NCI-H2227 (cell line): ENCODE results near the gene INSC.

Source experiments
- DNase-seq: peaks from one replicate; lab custom pipeline; 2025; ENCODE audit not compliant: unreplicated experiment; lab: John Stamatoyannopoulos, UW

Gene INSC

GRCh38 chr11:15146271-15147003, 31.7 kb downstream of the INSC start:
- DNase-seq: no peak

- DNase-seq: no peak
Measured at GRCh38 chr11:15148169-15148568, 33.4 kb downstream of the INSC start.

- no peak for DNase-seq
Measured at GRCh38 chr11:15149050-15149449, 34.3 kb downstream of the INSC start.

GRCh38 chr11:15150507-15150906, 35.8 kb downstream of the INSC start:
- no peak for DNase-seq

GRCh38 chr11:15153231-15153630, 38.5 kb downstream of the INSC start:
- no peak for DNase-seq

GRCh38 chr11:15157181-15157580, 42.5 kb downstream of the INSC start:
- DNase-seq: no peak

GRCh38 chr11:15157606-15158137, 42.9 kb downstream of the INSC start:
- peak; percentile 47 for DNase-seq

GRCh38 chr11:15158351-15159015, 43.8 kb downstream of the INSC start:
- DNase-seq: no peak

- no peak for DNase-seq
Measured at GRCh38 chr11:15159085-15159484, 44.4 kb downstream of the INSC start.

- no peak for DNase-seq
Measured at GRCh38 chr11:15161790-15162189, 47.1 kb downstream of the INSC start.

- DNase-seq: no peak
Measured at GRCh38 chr11:15163136-15163535, 48.4 kb downstream of the INSC start.

- DNase-seq: no peak
Measured at GRCh38 chr11:15166204-15166603, 51.5 kb downstream of the INSC start.

GRCh38 chr11:15169815-15170551, 55.3 kb downstream of the INSC start:
- no peak for DNase-seq

- DNase-seq: no peak
Measured at GRCh38 chr11:15170698-15171097, 56.0 kb downstream of the INSC start.

- DNase-seq: no peak
Measured at GRCh38 chr11:15171956-15172355, 57.2 kb downstream of the INSC start.

- no peak for DNase-seq
Measured at GRCh38 chr11:15175831-15176230, 61.1 kb downstream of the INSC start.

GRCh38 chr11:15176646-15177163, 62.0 kb downstream of the INSC start:
- DNase-seq: no peak

GRCh38 chr11:15177491-15177890, 62.8 kb downstream of the INSC start:
- DNase-seq: no peak

- DNase-seq: no peak
Measured at GRCh38 chr11:15178214-15178613, 63.5 kb downstream of the INSC start.

- DNase-seq: no peak
Measured at GRCh38 chr11:15179167-15179566, 64.4 kb downstream of the INSC start.

- DNase-seq: no peak
Measured at GRCh38 chr11:15180212-15180792, 65.6 kb downstream of the INSC start.
